Keratinocyte (primary cell): ENCODE measurements around the gene FAAH.

Experiments
- CTCF ChIP-seq, 3 experiments: IDR thresholded peaks in 1 of 3; conservative IDR thresholded peaks in 1 of 3; optimal IDR thresholded peaks in 1 of 3; 2 replicates in 2 of 3; 3 replicates in 1 of 3; pipeline versions ENCODE3 to v1.5.1; 2011; ENCODE audit warnings: low read length in 3 of 3, mild to moderate bottlenecking in 3 of 3, moderate library complexity in 2 of 3, control low read depth in 1 of 3, inconsistent platforms in 1 of 3; ENCODE audit not compliant: insufficient read depth in 2 of 3; ENCODE audit errors: extremely low read depth in 1 of 3
- EZH2 ChIP-seq: IDR thresholded peaks from one replicate; pipeline ENCODE4 v1.6.1; 2012; ENCODE audit warnings: inconsistent platforms, mild to moderate bottlenecking, low read length, moderate library complexity

GRCh38 chr1:46412893-46413595 lies 18.9 kb downstream of the FAAH start:
- TF ChIP-seq EZH2 (no peak), CTCF (optimal IDR thresholded peaks at IDR 0.05 in 1 of 3, IDR thresholded peaks at IDR 0.05 in 1 of 3, conservative IDR thresholded peaks at IDR 0.05 in 1 of 3; ENCODE audit: extremely low read depth in 1 of 3, insufficient read depth in 2 of 3, low read length in 3 of 3) (no peak)
